SK-N-SH treated with all-trans-retinoic acid at 6 μM for 48 hours (cell line): ENCODE results near the gene TNFSF13B.

ENCODE experiments used
- CSDC2 ChIP-seq: fragments of 250-450 bp; sonication (Bioruptor Pico); IDR thresholded peaks from 2 replicates; pipeline ENCODE4 v1.5.0; 2020; ENCODE audit warnings: mild to moderate bottlenecking, moderate library complexity
- SNAI2 ChIP-seq: fragments of 250-450 bp; sonication (Bioruptor Pico); IDR thresholded peaks from 2 replicates; pipeline ENCODE4 v1.5.0; 2020; ENCODE audit warnings: mild to moderate bottlenecking, moderate library complexity
- ZFP3 ChIP-seq: fragments of 250-450 bp; sonication (Bioruptor Pico); IDR thresholded peaks from 2 replicates; pipeline ENCODE4 v1.5.0; 2020; ENCODE audit warnings: mild to moderate bottlenecking, moderate library complexity
- ZNF565 ChIP-seq: fragments of 450-650 bp; formaldehyde crosslinking; conservative IDR thresholded peaks from 2 replicates; pipeline ENCODE4 v1.5.0; 2020; ENCODE audit warnings: low read depth, mild to moderate bottlenecking, moderate library complexity
- ZNF70 ChIP-seq: fragments of 450-650 bp; formaldehyde crosslinking; IDR thresholded peaks from 2 replicates; pipeline ENCODE4 v1.5.0; 2020; ENCODE audit warnings: mild to moderate bottlenecking, moderate library complexity
- TF ChIP-seq, protein P1 (sequence below): fragments of 250-450 bp; sonication (Bioruptor Pico); IDR thresholded peaks from 2 replicates; pipeline ENCODE4 v1.5.0; 2020; ENCODE audit warnings: mild to moderate bottlenecking, moderate library complexity
- TF ChIP-seq, protein P2 (sequence below): fragments of 250-450 bp; sonication (Bioruptor Pico); IDR thresholded peaks from 2 replicates; pipeline ENCODE4 v1.8.0; 2020; ENCODE audit warnings: mild to moderate bottlenecking, moderate library complexity, borderline replicate concordance
- TF ChIP-seq, protein P3 (sequence below): fragments of 250-450 bp; sonication (Bioruptor Pico); IDR thresholded peaks from 2 replicates; pipeline ENCODE4 v1.5.1; 2020; ENCODE audit warnings: low read depth, mild to moderate bottlenecking, moderate library complexity

DNA sequence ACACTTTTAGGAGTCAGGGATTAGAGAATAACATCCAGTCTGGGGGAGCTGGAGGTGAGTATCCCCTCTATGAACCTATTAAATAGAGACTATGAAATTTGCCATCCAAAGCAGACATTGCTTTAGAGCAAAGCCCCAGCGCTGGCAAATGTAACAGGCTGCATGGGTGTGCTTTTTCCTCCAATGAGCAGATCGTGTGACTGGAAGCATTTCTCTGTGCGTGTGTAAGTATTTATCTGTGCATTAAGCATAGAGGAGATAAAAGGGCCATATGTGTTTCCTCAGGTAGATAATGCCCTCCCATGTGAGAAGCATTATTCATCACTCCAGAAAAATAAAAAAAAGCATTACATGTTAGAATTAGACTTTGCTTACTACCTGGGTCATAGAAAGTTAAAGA, 924 bp downstream of the TNFSF13B start:
- no peak for TF ChIP-seq CSDC2 (CRISPR knock-in tag)
- TF ChIP-seq, protein P1, sequence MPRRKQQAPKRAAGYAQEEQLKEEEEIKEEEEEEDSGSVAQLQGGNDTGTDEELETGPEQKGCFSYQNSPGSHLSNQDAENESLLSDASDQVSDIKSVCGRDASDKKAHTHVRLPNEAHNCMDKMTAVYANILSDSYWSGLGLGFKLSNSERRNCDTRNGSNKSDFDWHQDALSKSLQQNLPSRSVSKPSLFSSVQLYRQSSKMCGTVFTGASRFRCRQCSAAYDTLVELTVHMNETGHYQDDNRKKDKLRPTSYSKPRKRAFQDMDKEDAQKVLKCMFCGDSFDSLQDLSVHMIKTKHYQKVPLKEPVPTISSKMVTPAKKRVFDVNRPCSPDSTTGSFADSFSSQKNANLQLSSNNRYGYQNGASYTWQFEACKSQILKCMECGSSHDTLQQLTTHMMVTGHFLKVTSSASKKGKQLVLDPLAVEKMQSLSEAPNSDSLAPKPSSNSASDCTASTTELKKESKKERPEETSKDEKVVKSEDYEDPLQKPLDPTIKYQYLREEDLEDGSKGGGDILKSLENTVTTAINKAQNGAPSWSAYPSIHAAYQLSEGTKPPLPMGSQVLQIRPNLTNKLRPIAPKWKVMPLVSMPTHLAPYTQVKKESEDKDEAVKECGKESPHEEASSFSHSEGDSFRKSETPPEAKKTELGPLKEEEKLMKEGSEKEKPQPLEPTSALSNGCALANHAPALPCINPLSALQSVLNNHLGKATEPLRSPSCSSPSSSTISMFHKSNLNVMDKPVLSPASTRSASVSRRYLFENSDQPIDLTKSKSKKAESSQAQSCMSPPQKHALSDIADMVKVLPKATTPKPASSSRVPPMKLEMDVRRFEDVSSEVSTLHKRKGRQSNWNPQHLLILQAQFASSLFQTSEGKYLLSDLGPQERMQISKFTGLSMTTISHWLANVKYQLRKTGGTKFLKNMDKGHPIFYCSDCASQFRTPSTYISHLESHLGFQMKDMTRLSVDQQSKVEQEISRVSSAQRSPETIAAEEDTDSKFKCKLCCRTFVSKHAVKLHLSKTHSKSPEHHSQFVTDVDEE (CRISPR knock-in tag) = no peak
- TF ChIP-seq, protein P2, sequence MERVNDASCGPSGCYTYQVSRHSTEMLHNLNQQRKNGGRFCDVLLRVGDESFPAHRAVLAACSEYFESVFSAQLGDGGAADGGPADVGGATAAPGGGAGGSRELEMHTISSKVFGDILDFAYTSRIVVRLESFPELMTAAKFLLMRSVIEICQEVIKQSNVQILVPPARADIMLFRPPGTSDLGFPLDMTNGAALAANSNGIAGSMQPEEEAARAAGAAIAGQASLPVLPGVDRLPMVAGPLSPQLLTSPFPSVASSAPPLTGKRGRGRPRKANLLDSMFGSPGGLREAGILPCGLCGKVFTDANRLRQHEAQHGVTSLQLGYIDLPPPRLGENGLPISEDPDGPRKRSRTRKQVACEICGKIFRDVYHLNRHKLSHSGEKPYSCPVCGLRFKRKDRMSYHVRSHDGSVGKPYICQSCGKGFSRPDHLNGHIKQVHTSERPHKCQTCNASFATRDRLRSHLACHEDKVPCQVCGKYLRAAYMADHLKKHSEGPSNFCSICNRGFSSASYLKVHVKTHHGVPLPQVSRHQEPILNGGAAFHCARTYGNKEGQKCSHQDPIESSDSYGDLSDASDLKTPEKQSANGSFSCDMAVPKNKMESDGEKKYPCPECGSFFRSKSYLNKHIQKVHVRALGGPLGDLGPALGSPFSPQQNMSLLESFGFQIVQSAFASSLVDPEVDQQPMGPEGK (CRISPR knock-in tag) = no peak
- TF ChIP-seq ZNF565 = no peak
- no peak for TF ChIP-seq ZNF70
- TF ChIP-seq ZFP3 (CRISPR knock-in tag) = no peak
- TF ChIP-seq, protein P3, sequence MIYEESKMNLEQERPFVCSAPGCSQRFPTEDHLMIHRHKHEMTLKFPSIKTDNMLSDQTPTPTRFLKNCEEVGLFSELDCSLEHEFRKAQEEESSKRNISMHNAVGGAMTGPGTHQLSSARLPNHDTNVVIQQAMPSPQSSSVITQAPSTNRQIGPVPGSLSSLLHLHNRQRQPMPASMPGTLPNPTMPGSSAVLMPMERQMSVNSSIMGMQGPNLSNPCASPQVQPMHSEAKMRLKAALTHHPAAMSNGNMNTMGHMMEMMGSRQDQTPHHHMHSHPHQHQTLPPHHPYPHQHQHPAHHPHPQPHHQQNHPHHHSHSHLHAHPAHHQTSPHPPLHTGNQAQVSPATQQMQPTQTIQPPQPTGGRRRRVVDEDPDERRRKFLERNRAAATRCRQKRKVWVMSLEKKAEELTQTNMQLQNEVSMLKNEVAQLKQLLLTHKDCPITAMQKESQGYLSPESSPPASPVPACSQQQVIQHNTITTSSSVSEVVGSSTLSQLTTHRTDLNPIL (CRISPR knock-in tag) = no peak
- no peak for TF ChIP-seq SNAI2 (CRISPR knock-in tag)
